DND-41 (cell line): ENCODE data around the gene TMEM250.

Experiments
- EZH2 ChIP-seq: IDR thresholded peaks from 3 replicates; pipeline ENCODE4 v1.6.1; 2012; ENCODE audit warnings: borderline replicate concordance, low read depth, mild to moderate bottlenecking, moderate library complexity, low read length, inconsistent platforms; ENCODE audit not compliant: severe bottlenecking
- TF ChIP-seq, protein P1 (sequence below): IDR thresholded peaks from 2 replicates; pipeline ENCODE4 v1.5.1; 2012; ENCODE audit warnings: borderline replicate concordance, low read length, moderate library complexity, mild to moderate bottlenecking; ENCODE audit not compliant: poor library complexity, severe bottlenecking; ENCODE audit errors: extremely low read depth

GRCh38 chr9:136104488-136104800 lies 14.2 kb downstream of the TMEM250 start:
- TF ChIP-seq EZH2: no peak
- TF ChIP-seq, protein P1, sequence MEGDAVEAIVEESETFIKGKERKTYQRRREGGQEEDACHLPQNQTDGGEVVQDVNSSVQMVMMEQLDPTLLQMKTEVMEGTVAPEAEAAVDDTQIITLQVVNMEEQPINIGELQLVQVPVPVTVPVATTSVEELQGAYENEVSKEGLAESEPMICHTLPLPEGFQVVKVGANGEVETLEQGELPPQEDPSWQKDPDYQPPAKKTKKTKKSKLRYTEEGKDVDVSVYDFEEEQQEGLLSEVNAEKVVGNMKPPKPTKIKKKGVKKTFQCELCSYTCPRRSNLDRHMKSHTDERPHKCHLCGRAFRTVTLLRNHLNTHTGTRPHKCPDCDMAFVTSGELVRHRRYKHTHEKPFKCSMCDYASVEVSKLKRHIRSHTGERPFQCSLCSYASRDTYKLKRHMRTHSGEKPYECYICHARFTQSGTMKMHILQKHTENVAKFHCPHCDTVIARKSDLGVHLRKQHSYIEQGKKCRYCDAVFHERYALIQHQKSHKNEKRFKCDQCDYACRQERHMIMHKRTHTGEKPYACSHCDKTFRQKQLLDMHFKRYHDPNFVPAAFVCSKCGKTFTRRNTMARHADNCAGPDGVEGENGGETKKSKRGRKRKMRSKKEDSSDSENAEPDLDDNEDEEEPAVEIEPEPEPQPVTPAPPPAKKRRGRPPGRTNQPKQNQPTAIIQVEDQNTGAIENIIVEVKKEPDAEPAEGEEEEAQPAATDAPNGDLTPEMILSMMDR: no peak
